Endodermal cell (in vitro differentiated cells): ENCODE results near the gene RAPGEF2. TPM values are rescaled to one million over a fixed set of nuclear protein-coding genes. Genes with fewer than 3 reads are reported as not detected.
A peak's percentile ranks its signal among the peaks of the same experiment; 100 is the strongest.

Experiments
- DNase-seq: peaks from one replicate; pipeline ENCODE4 v3.0.0-alpha.2; 2017
- H3K27ac ChIP-seq: 2 replicates; pipeline ENCODE4 v1.5.1; 2013; ENCODE audit warnings: mild to moderate bottlenecking, low read depth, low read length, moderate library complexity
- H3K27me3 ChIP-seq: 2 replicates; pipeline ENCODE4 v1.6.1; 2013; ENCODE audit warnings: mild to moderate bottlenecking, low read length, moderate library complexity; ENCODE audit not compliant: insufficient read depth, control insufficient read depth, poor library complexity, severe bottlenecking
- H3K36me3 ChIP-seq: 2 replicates; pipeline ENCODE4 v1.7.0; 2013; ENCODE audit warnings: mild to moderate bottlenecking, low read length, moderate library complexity; ENCODE audit not compliant: control insufficient read depth, insufficient read depth
- H3K4me1 ChIP-seq: one replicate; pipeline ENCODE4 v1.7.0; 2013; ENCODE audit warnings: low read length; ENCODE audit not compliant: control insufficient read depth, insufficient read depth
- H3K4me3 ChIP-seq: 2 replicates; pipeline ENCODE4 v1.5.1; 2013; ENCODE audit warnings: mild to moderate bottlenecking, low read length, moderate library complexity
- H3K9ac ChIP-seq: 2 replicates; pipeline ENCODE4 v1.6.1; 2013; ENCODE audit warnings: mild to moderate bottlenecking, low read length, moderate library complexity; ENCODE audit not compliant: poor library complexity, severe bottlenecking; ENCODE audit errors: extremely low read depth
- H3K9me3 ChIP-seq: 2 replicates; pipeline ENCODE4 v1.6.1; 2013; ENCODE audit warnings: mild to moderate bottlenecking, low read length, moderate library complexity; ENCODE audit not compliant: control insufficient read depth
- H3K27ac Mint-ChIP-seq: 2 replicates; pipeline ENCODE4 v1.8.0; 2020; ENCODE audit warnings: mixed read lengths
- H3K27me3 Mint-ChIP-seq: 2 replicates; pipeline ENCODE4 v1.8.0; 2021; ENCODE audit warnings: mild to moderate bottlenecking, mixed read lengths; ENCODE audit not compliant: insufficient read depth
- H3K36me3 Mint-ChIP-seq: 2 replicates; pipeline ENCODE4 v1.8.0; 2020; ENCODE audit warnings: low read depth, mixed read lengths
- H3K4me1 Mint-ChIP-seq: 2 replicates; pipeline ENCODE4 v1.8.0; 2020; ENCODE audit warnings: mixed read lengths
- H3K4me3 Mint-ChIP-seq: 2 replicates; pipeline ENCODE4 v1.8.0; 2020; ENCODE audit warnings: mild to moderate bottlenecking, moderate library complexity, mixed read lengths
- H3K9me3 Mint-ChIP-seq: 2 replicates; pipeline ENCODE4 v1.8.0; 2020; ENCODE audit warnings: mild to moderate bottlenecking, mixed read lengths
- CTCF ChIP-seq: fragments of 200-600 bp; sonication (generic); conservative IDR thresholded peaks from 2 replicates; pipeline ENCODE4 v1.5.0; 2021; ENCODE audit warnings: antibody characterized with exemption, mild to moderate bottlenecking
- WGBS, 2 experiments: methylation state at CpG; one replicate each; pipeline versions ENCODE4 v1.1.5 to v1.1.7; 2013; ENCODE audit warnings: missing lambda C conversion rate in 2 of 2, mixed read lengths in 1 of 2; ENCODE audit not compliant: insufficient coverage in 1 of 2, insufficient read length in 1 of 2; 5-methylcytosine and 5-hydroxymethylcytosine counted together
- total RNA-seq, 2 donors: library from RNA; stranded (reverse); fragmentation: NEBNext Ultra II Directional in 1 of 2; extraction: Animal tissue kit (Norgen Biotek cat#: 25700) in 1 of 2; gene quantifications; 2 replicates in 1 of 2; 3 replicates in 1 of 2; pipeline ENCODE4 v1.2.1, GENCODE V29; 2021

Gene RAPGEF2
- total RNA-seq, 2 donors from 2014 or later: 63.4 to 78.2 TPM

- H3K27me3 ChIP-seq: no peaks in the 10 kb centered on the region
- no peak for DNase-seq
- WGBS, 2 experiments: 97 to 98% methylated on average over 7 to 8 of the region's 9 CpGs
- Mint-ChIP-seq H3K9me3 (no peaks in the 10 kb centered on the region), H3K4me3 (no peak overlapping the region), H3K36me3 (peaks cover 75% of the 10 kb centered on the region), H3K27ac (no peak overlapping the region), H3K4me1 (no peaks in the 10 kb centered on the region), H3K27me3 (no peaks in the 10 kb centered on the region)
- H3K27ac ChIP-seq: no peak overlapping the region
- peaks cover 74% of the 10 kb centered on the region for H3K36me3 ChIP-seq
- H3K9ac ChIP-seq: no peak overlapping the region
- no peak for TF ChIP-seq CTCF
- no peaks in the 10 kb centered on the region for H3K4me1 ChIP-seq
- no peak overlapping the region for H3K4me3 ChIP-seq
- H3K9me3 ChIP-seq: no peaks in the 10 kb centered on the region
These were observed 244.9 kb downstream of the RAPGEF2 start for GRCh38 chr4:159347813-159348212.

- no peak overlapping the region for H3K9ac ChIP-seq
- H3K27me3 Mint-ChIP-seq: no peaks in the 10 kb centered on the region
- H3K27ac Mint-ChIP-seq: peak overlapping the region; percentile 14
- H3K4me3 ChIP-seq: no peak overlapping the region
- peaks cover 75% of the 10 kb centered on the region for H3K36me3 ChIP-seq
- H3K27me3 ChIP-seq: no peaks in the 10 kb centered on the region
- 93% methylated on average over 3 of the region's 3 CpGs for WGBS, 2 experiments
- no peaks in the 10 kb centered on the region for H3K9me3 ChIP-seq
- no peak overlapping the region for H3K4me3 Mint-ChIP-seq
- H3K9me3 Mint-ChIP-seq: no peaks in the 10 kb centered on the region
- H3K36me3 Mint-ChIP-seq: peaks cover 76% of the 10 kb centered on the region
- H3K4me1 ChIP-seq: no peaks in the 10 kb centered on the region
- no peak overlapping the region for H3K27ac ChIP-seq
- DNase-seq: no peak
- TF ChIP-seq CTCF: no peak
- no peaks in the 10 kb centered on the region for H3K4me1 Mint-ChIP-seq
These were observed 246.5 kb downstream of the RAPGEF2 start for GRCh38 chr4:159349332-159349731.

DNA sequence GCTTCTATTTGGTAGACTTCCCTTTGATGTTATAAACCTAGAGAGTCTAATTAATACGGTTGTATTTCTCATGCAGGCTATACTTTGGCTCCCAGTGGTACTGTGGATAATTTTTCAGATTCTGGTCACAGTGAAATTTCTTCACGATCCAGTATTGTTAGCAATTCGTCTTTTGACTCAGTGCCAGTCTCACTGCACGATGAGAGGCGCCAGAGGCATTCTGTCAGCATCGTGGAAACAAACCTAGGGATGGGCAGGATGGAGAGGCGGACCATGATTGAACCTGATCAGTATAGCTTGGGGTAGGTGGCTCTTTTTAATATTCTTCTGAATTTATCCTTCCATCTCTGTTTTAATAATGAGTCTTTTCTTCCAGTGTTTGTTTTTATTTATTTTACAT is 249.7 kb downstream of the RAPGEF2 start:
- Histone ChIP-seq H3K4me3 (no peak overlapping the region), H3K36me3 (peaks cover 72% of the 10 kb centered on the region), H3K9me3 (no peaks in the 10 kb centered on the region), H3K27ac (no peak overlapping the region), H3K9ac (no peak overlapping the region), H3K27me3 (no peaks in the 10 kb centered on the region), H3K4me1 (no peaks in the 10 kb centered on the region)
- Mint-ChIP-seq H3K9me3 (no peaks in the 10 kb centered on the region), H3K27me3 (no peaks in the 10 kb centered on the region), H3K4me1 (no peaks in the 10 kb centered on the region), H3K27ac (no peak overlapping the region), H3K36me3 (peaks cover 73% of the 10 kb centered on the region), H3K4me3 (no peak overlapping the region)
- 96 to 97% methylated on average over 4 to 7 of the region's 7 CpGs for WGBS, 2 experiments
- no peak for TF ChIP-seq CTCF
- DNase-seq: no peak
